ENCODE data around the gene GPR34.

Gene GPR34

DNA sequence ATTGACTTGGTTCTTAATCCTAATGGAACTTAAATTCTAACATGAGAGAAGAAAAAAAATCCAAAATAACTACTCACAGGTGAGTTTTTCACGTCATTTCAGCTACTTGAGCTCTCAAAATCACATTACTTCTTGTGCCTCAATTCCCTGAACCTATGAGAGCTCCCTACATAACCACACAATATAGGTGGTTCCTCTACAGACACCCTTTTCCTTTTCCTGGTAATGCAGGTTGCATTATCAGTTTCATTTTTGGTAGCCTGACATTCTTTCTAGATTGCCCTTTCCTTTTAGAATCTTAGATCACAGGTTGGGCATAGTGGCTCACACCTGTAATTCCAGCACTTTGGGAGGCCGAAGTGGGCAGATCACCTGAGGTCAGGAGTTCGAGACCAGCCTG is 4.3 kb downstream of the GPR34 start:
- H3K4me3 ChIP-seq (ENCODE audit: low read depth in 1 of 2, low read length in 2 of 2) = no peak overlapping the region
- peaks cover 4 to 9% of the 10 kb centered on the region in 2 donors for H3K4me1 ChIP-seq (ENCODE audit: control insufficient read depth in 1 of 2, insufficient read depth in 2 of 2, low read length in 2 of 2)
- H3K36me3 ChIP-seq (ENCODE audit: control insufficient read depth in 1 of 2, insufficient read depth in 2 of 2, low read length in 2 of 2) = peaks cover 0 to 3% of the 10 kb centered on the region in 2 donors
- no peaks in the 10 kb centered on the region for H3K27me3 ChIP-seq (ENCODE audit: low read depth, low read length)
- no peak overlapping the region for H3K27ac ChIP-seq (ENCODE audit: low read length)
- no peaks in the 10 kb centered on the region for H3K9me3 ChIP-seq (ENCODE audit: control insufficient read depth in 1 of 2, low read length in 2 of 2)

DNA sequence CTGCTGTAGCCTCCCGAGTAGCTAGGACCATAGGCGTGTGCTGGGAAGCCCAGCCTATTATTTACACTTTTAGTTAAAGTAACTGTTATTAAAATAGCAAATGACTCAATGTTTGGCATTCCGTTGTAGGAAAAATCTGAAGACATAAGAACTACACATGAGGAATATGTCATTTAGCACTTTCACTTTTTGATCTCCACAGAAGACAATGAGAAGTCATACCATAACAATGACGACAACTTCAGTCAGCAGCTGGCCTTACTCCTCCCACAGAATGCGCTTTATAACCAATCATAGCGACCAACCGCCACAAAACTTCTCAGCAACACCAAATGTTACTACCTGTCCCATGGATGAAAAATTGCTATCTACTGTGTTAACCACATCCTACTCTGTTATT is 6.7 kb downstream of the GPR34 start:
- Histone ChIP-seq H3K4me1 (ENCODE audit: control insufficient read depth in 1 of 2, insufficient read depth in 2 of 2, low read length in 2 of 2) (peaks cover 4 to 9% of the 10 kb centered on the region in 2 donors), H3K36me3 (ENCODE audit: control insufficient read depth in 1 of 2, insufficient read depth in 2 of 2, low read length in 2 of 2) (peaks cover 0 to 3% of the 10 kb centered on the region in 2 donors), H3K27me3 (ENCODE audit: low read depth, low read length) (no peaks in the 10 kb centered on the region), H3K27ac (ENCODE audit: low read length) (no peak overlapping the region), H3K9me3 (ENCODE audit: control insufficient read depth in 1 of 2, low read length in 2 of 2) (no peaks in the 10 kb centered on the region), H3K4me3 (ENCODE audit: low read depth in 1 of 2, low read length in 2 of 2) (no peak overlapping the region)

DNA sequence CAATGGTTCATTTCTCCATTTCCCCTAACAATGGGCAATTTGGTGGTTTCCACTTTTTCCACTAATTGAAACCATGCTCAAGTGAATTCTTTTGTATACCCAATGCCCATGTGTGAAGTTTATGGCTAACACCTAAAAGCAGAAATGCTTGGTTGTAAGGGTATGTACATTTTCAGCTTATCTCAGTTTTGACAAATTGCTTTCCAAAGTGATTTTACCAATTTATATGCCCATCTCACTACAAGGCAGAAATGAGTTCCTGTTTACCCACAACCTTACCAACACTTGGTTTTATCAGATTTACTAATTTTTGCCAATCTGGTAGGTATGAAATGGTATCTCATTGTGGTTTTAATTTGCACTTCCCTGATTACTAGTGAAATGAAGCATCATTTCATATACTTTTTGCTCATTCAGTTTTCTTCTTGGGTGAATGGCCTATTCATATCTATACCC is 14.8 kb downstream of the GPR34 start:
- H3K4me1 ChIP-seq (ENCODE audit: control insufficient read depth in 1 of 2, insufficient read depth in 2 of 2, low read length in 2 of 2) = no peaks in the 10 kb centered on the region
- H3K27ac ChIP-seq (ENCODE audit: low read length) = no peak overlapping the region
- no peaks in the 10 kb centered on the region for H3K9me3 ChIP-seq (ENCODE audit: control insufficient read depth in 1 of 2, low read length in 2 of 2)
- no peak overlapping the region for H3K4me3 ChIP-seq (ENCODE audit: low read depth in 1 of 2, low read length in 2 of 2)
- H3K27me3 ChIP-seq (ENCODE audit: low read depth, low read length) = no peaks in the 10 kb centered on the region
- H3K36me3 ChIP-seq (ENCODE audit: control insufficient read depth in 1 of 2, insufficient read depth in 2 of 2, low read length in 2 of 2) = no peaks in the 10 kb centered on the region

DNA sequence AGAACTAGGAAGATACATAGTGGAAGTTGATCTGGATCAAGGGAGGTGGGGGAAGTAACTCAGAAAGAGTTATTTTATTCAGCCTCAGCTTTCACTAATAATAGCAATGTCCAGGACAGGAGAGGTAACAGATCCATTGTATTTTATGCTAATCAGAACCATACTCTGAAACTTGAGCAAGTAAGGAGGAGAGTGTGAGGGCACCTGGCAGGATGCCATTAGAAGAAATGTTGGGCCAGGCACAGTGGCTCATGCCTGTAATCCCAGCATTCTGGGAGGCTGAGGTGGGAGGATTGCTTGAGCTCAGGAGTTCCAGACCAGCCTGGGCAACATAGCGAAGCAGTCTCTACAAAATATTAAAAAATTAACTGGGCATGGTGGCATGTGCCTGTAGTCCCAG is 16.3 kb downstream of the GPR34 start:
- no peak overlapping the region for H3K27ac ChIP-seq (ENCODE audit: low read length)
- no peaks in the 10 kb centered on the region for H3K27me3 ChIP-seq (ENCODE audit: low read depth, low read length)
- no peaks in the 10 kb centered on the region for H3K9me3 ChIP-seq (ENCODE audit: control insufficient read depth in 1 of 2, low read length in 2 of 2)
- no peaks in the 10 kb centered on the region for H3K36me3 ChIP-seq (ENCODE audit: control insufficient read depth in 1 of 2, insufficient read depth in 2 of 2, low read length in 2 of 2)
- no peak overlapping the region for H3K4me3 ChIP-seq (ENCODE audit: low read depth in 1 of 2, low read length in 2 of 2)
- no peaks in the 10 kb centered on the region for H3K4me1 ChIP-seq (ENCODE audit: control insufficient read depth in 1 of 2, insufficient read depth in 2 of 2, low read length in 2 of 2)

DNA sequence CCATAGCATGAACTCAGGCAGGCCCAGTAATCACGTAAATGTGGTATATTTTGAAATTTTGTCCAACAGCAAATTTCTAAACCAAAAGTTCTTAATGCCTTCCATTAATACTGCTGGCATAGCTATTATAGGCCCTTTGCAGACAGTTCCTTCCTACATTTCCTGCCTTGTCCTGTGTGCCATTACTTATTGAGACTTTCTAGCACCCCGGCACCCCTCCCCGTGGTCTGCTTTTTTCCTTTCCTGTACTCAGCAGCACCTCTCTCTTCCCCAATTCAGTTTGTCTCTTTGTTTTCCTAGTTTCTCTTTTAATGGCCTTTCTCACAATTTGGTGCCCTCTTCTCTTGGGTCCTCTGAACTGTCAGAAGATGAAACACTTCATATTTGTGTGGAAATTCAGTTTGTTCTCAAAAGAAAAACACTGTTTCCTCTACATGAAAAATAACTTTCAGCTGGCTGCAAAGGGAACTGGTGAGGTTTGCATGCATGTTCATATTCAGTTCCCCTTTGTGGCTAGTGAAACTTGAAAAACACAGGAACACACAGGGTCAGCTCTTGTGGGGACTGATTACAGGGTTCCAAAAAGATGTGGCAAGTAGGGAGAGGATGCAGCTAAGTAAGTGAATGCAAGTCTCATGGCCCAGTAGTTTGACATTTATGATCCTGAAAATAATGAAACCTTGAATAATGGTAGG is 17.1 kb downstream of the GPR34 start:
- Histone ChIP-seq H3K4me3 (ENCODE audit: low read depth in 1 of 2, low read length in 2 of 2) (no peak overlapping the region), H3K36me3 (ENCODE audit: control insufficient read depth in 1 of 2, insufficient read depth in 2 of 2, low read length in 2 of 2) (no peaks in the 10 kb centered on the region), H3K27me3 (ENCODE audit: low read depth, low read length) (no peaks in the 10 kb centered on the region), H3K4me1 (ENCODE audit: control insufficient read depth in 1 of 2, insufficient read depth in 2 of 2, low read length in 2 of 2) (no peaks in the 10 kb centered on the region), H3K27ac (ENCODE audit: low read length) (no peak overlapping the region), H3K9me3 (ENCODE audit: control insufficient read depth in 1 of 2, low read length in 2 of 2) (no peaks in the 10 kb centered on the region)

DNA sequence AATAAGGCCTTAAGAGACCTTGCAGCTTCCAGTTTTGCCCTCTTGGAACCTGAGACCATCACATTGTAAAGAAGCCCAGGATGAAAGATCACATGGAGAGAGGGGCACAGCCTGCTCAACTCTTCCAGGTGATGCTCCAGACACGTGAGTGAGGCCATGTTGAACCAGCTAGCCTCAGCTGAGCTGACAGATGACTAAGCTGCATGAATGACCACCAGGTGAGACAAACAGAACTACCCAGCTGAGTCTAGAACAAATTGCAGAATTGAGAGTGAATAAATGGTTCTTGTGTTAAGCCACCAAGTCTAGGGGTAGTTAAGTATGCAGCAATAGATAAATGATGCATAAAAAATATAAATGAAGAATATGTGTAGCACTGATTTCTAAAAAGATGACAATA is 18.4 kb downstream of the GPR34 start:
- H3K27ac ChIP-seq (ENCODE audit: low read length) = no peak overlapping the region
- no peaks in the 10 kb centered on the region for H3K9me3 ChIP-seq (ENCODE audit: control insufficient read depth in 1 of 2, low read length in 2 of 2)
- no peaks in the 10 kb centered on the region for H3K36me3 ChIP-seq (ENCODE audit: control insufficient read depth in 1 of 2, insufficient read depth in 2 of 2, low read length in 2 of 2)
- no peaks in the 10 kb centered on the region for H3K4me1 ChIP-seq (ENCODE audit: control insufficient read depth in 1 of 2, insufficient read depth in 2 of 2, low read length in 2 of 2)
- H3K27me3 ChIP-seq (ENCODE audit: low read depth, low read length) = no peaks in the 10 kb centered on the region
- no peak overlapping the region for H3K4me3 ChIP-seq (ENCODE audit: low read depth in 1 of 2, low read length in 2 of 2)

DNA sequence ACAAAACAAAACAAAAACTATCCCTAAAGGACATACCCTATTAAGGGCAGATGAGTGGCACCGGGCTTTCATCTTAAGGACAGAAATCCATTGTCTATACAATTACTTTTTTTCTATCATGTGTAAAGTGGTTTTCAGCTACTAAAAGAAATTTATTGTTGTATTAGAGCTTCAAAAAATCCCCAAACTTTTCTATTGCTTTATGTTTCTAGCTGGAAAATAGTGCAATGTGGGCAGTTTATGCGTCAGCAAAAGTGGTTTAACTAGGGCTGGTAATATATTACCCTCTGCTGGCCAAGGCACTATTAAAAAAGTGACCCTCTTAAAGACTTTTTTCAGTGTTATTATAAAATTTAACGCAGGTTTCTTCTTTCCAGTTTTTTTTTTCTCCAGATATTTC is 19.7 kb downstream of the GPR34 start:
- H3K36me3 ChIP-seq (ENCODE audit: control insufficient read depth in 1 of 2, insufficient read depth in 2 of 2, low read length in 2 of 2) = no peaks in the 10 kb centered on the region
- no peaks in the 10 kb centered on the region for H3K27me3 ChIP-seq (ENCODE audit: low read depth, low read length)
- H3K4me3 ChIP-seq (ENCODE audit: low read depth in 1 of 2, low read length in 2 of 2) = no peak overlapping the region
- no peaks in the 10 kb centered on the region for H3K4me1 ChIP-seq (ENCODE audit: control insufficient read depth in 1 of 2, insufficient read depth in 2 of 2, low read length in 2 of 2)
- H3K27ac ChIP-seq (ENCODE audit: low read length) = no peak overlapping the region
- H3K9me3 ChIP-seq (ENCODE audit: control insufficient read depth in 1 of 2, low read length in 2 of 2) = no peaks in the 10 kb centered on the region

DNA sequence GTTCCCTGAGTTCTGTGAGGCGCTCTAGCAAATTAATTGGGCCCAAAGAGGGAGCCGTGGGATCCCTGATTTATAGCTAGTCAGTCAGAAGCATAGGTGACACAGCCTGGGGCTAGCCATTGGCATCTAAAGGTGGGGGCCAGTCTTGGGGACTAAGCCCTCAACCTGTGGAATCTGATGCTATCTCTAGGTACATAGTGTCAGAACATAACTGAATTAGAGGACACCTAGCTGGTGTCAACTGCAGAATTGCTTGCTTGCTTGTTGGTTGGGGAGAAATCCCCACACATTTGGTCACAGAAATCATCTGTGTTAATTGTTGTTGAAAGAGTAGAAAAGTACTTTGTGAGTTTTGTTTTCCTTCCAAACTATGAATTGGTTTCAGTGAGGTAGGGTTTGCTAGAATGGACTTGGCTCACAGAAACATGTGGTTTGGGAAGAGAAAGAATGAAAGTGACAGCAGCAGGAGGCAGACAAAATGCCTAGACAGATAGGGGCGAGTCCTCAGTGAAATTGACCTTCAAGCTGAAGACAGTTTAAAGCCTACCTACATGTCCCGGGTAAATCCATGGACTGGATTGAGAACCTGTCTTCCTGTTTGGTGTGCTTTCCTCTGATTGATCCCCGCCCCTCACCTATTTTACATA is 22.4 kb downstream of the GPR34 start:
- H3K36me3 ChIP-seq (ENCODE audit: control insufficient read depth in 1 of 2, insufficient read depth in 2 of 2, low read length in 2 of 2) = no peaks in the 10 kb centered on the region
- no peak overlapping the region for H3K4me3 ChIP-seq (ENCODE audit: low read depth in 1 of 2, low read length in 2 of 2)
- H3K27ac ChIP-seq (ENCODE audit: low read length) = no peak overlapping the region
- H3K9me3 ChIP-seq (ENCODE audit: control insufficient read depth in 1 of 2, low read length in 2 of 2) = no peaks in the 10 kb centered on the region
- H3K27me3 ChIP-seq (ENCODE audit: low read depth, low read length) = no peaks in the 10 kb centered on the region
- H3K4me1 ChIP-seq (ENCODE audit: control insufficient read depth in 1 of 2, insufficient read depth in 2 of 2, low read length in 2 of 2) = no peaks in the 10 kb centered on the region

DNA sequence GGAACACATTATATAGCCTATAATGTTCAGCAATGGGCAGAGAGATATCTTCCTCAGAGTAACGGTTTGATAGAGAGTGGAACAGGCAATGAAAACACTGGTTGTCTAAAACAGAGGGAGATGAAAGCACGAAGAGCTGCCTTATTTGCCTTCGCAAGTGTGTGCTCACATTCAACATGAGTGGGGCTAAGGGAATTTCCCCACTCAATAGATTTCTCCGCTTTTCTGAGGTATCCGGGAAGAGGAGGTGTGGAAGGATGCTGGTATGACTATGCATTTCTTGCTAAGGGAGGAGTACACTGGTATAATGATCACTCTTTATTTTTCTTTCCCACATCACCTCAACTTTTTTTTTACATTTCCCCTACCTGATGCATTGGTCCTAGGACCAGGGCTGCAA is 27.4 kb downstream of the GPR34 start:
- Histone ChIP-seq H3K27ac (ENCODE audit: low read length) (no peak overlapping the region), H3K9me3 (ENCODE audit: control insufficient read depth in 1 of 2, low read length in 2 of 2) (no peaks in the 10 kb centered on the region), H3K4me3 (ENCODE audit: low read depth in 1 of 2, low read length in 2 of 2) (no peak overlapping the region), H3K4me1 (ENCODE audit: control insufficient read depth in 1 of 2, insufficient read depth in 2 of 2, low read length in 2 of 2) (no peaks in the 10 kb centered on the region), H3K27me3 (ENCODE audit: low read depth, low read length) (no peaks in the 10 kb centered on the region), H3K36me3 (ENCODE audit: control insufficient read depth in 1 of 2, insufficient read depth in 2 of 2, low read length in 2 of 2) (no peaks in the 10 kb centered on the region)

DNA sequence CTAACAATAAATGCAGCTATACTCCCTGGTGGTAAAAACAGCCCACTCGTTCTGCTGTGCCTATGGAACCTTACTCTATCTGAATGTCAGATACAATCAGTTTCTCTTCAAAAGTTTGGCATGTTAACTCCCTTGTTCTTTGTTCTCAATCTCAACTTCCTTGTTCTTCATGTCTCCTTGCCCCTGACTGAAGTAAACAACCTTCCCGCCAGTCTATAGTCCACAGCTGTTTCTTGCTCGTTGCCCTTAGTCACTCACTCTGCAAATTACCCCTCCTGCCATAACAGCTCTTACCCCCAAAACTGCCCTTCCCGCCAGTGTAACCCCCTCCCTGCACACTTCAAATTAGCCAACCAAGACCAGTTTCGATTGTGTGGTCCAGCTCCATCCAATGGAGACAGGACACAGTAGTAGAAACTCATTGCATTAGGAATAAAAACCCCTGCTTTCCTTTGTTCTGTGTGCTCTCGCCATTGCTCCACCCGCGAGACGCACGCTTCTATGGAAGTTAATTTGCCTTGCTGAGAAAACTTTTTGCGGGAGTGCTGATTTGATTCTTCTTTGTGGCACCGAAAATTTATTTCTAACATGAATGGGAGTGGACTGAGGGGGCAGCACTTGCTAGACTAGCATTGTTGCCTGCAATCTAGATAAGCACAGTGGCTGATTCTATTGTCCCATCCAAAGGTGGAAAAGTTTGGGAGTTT is 28.1 kb downstream of the GPR34 start:
- Histone ChIP-seq H3K36me3 (ENCODE audit: control insufficient read depth in 1 of 2, insufficient read depth in 2 of 2, low read length in 2 of 2) (no peaks in the 10 kb centered on the region), H3K27me3 (ENCODE audit: low read depth, low read length) (no peaks in the 10 kb centered on the region), H3K27ac (ENCODE audit: low read length) (no peak overlapping the region), H3K4me1 (ENCODE audit: control insufficient read depth in 1 of 2, insufficient read depth in 2 of 2, low read length in 2 of 2) (no peaks in the 10 kb centered on the region), H3K9me3 (ENCODE audit: control insufficient read depth in 1 of 2, low read length in 2 of 2) (no peaks in the 10 kb centered on the region), H3K4me3 (ENCODE audit: low read depth in 1 of 2, low read length in 2 of 2) (no peak overlapping the region)

DNA sequence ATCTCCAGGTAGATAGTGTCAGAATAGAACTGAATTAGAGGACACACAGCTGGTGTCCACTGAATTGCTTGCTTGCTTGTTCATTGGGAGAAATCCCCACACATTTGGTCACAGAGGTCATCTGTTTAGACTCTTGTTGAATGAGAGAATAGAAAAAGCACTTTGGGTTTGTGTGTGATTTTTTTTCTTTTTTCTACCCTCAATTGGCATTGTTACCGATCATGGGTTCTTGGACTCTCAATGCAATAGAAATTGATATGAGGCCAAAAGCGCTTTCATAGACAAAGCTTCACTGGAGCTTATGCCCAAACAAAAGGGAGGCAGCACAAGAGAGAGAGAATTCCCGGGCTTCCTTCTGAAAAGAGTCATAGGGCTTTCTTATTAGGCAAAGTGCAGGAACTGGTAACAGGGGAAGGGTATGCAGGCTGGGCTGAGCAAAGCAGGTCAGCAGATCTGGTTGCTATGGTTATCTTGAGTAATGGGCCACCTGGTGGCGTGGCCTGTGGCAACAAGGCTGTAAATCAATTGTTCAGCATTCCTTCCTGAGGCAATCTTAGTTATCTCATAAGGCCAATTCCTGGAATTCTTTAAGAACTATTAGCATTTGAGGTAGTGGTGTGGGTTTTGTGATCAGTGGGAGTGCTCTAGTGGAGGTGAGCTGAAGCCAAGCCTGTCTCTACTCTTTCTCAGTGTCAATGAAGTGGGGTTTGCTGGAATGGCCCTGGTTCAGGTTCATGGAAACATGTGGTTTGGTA is 29.9 kb downstream of the GPR34 start:
- no peak overlapping the region for H3K27ac ChIP-seq (ENCODE audit: low read length)
- H3K9me3 ChIP-seq (ENCODE audit: control insufficient read depth in 1 of 2, low read length in 2 of 2) = no peaks in the 10 kb centered on the region
- no peaks in the 10 kb centered on the region for H3K36me3 ChIP-seq (ENCODE audit: control insufficient read depth in 1 of 2, insufficient read depth in 2 of 2, low read length in 2 of 2)
- no peaks in the 10 kb centered on the region for H3K4me1 ChIP-seq (ENCODE audit: control insufficient read depth in 1 of 2, insufficient read depth in 2 of 2, low read length in 2 of 2)
- H3K27me3 ChIP-seq (ENCODE audit: low read depth, low read length) = no peaks in the 10 kb centered on the region
- H3K4me3 ChIP-seq (ENCODE audit: low read depth in 1 of 2, low read length in 2 of 2) = no peak overlapping the region
